GM12878 (cell line): ENCODE data around the gene CPA2. TPM values are rescaled to one million over a fixed set of nuclear protein-coding genes. Genes with fewer than 3 reads are reported as not detected.

Experiments
- CREM ChIP-seq: IDR thresholded peaks from 2 replicates; pipeline ENCODE4 v1.6.1; 2014; ENCODE audit warnings: antibody characterized with exemption, low read depth
- HDAC6 ChIP-seq: fragments of 200-600 bp; sonication (generic); IDR thresholded peaks from one replicate; pipeline ENCODE4 v1.8.0; 2017; ENCODE audit warnings: antibody characterized with exemption; ENCODE audit not compliant: unreplicated experiment
- NRF1 ChIP-seq: conservative IDR thresholded peaks from 2 replicates; pipeline ENCODE4 v1.6.1; 2011; ENCODE audit warnings: mild to moderate bottlenecking, low read depth, low read length, improper control_type of control experiment
- SMAD5 ChIP-seq: IDR thresholded peaks from 2 replicates; pipeline ENCODE4 v1.6.1; 2016; ENCODE audit warnings: antibody characterized with exemption, low read depth
- TARDBP ChIP-seq: IDR thresholded peaks from 2 replicates; pipeline ENCODE4 v1.6.1; 2016; ENCODE audit warnings: borderline replicate concordance
- TCF7 ChIP-seq: IDR thresholded peaks from 2 replicates; pipeline ENCODE4 v1.6.1; 2014; ENCODE audit warnings: antibody characterized with exemption, borderline replicate concordance
- polyA plus RNA-seq, 11 experiments: library from polyadenylated mRNA; depleted of rRNA in 4 of 11; unstranded in 6 of 11; stranded (reverse) in 5 of 11; fragments of >200 nt; fragmentation: Nextera tagmentation in 4 of 11; fragmentation: Illumina TruSeq in 1 of 11; extraction: Ambion mirVana in 4 of 11; extraction: Trizol in 1 of 11; gene quantifications; 1 replicate in 1 of 11; 2 replicates in 10 of 11; pipeline versions ENCODE4 v1.2.1 to v1.2.3, GENCODE V29; 2011 to 2016; ENCODE audit warnings: inconsistent platforms in 2 of 11, missing spikeins in 2 of 11, low read depth in 1 of 11
- total RNA-seq, 4 experiments: library from RNA; depleted of rRNA in 3 of 4; stranded (reverse); fragments of >200 nt in 3 of 4; fragmentation: Illumina TruSeq in 1 of 4; extraction: Trizol in 1 of 4; gene quantifications; 2 replicates each; pipeline versions ENCODE4 v1.2.1 to v1.2.3, GENCODE V29; 2013 to 2021

Gene CPA2
- total and polyA plus RNA-seq, 10 of the 15 experiments (the other 5 are each of a cell fraction or from before 2014, with no cell fraction given): 0.04 to 1.9 TPM; not detected in 8

DNA sequence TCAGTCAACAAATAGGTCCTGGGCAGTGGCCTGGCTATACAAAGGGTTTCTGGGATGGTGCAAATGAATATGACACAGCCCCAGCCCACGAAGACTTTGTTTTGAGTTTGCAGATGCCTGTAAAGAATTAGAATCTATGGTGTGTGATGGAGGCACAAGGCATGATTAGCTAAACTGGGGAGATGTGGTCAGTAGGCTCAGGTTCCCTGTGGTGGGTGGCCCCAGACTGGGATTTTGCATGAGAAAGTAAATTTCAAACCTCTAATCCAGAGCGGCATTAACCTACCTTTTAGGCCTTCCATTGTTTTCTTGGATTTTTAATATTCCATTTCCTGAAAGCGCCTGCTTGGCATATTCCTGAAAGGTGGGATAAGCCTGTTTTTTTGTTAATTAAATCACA, 71.6 kb downstream of the CPA2 start (continued):
- TF ChIP-seq NRF1: no peak
- no peak for TF ChIP-seq TARDBP
- no peak for TF ChIP-seq HDAC6
- TF ChIP-seq TCF7: no peak
- no peak for TF ChIP-seq SMAD5
- no peak for TF ChIP-seq CREM

Other genes with a start within 250 kb of the CPA2 start
Only the 7 nearest of the 9 such genes appear.
- 9.8 and 10.8 TPM in 2 replicates for gene KLHDC10, start 196.3 kb upstream of the CPA2 start, total RNA-seq (2014; rRNA removed)
- gene KLHDC10, start 196.3 kb upstream of the CPA2 start, total RNA-seq (2014; rRNA removed; fragmentation: Illumina TruSeq; extraction: Trizol): 8.2 and 9.0 TPM in 2 replicates
- gene KLHDC10, start 196.3 kb upstream of the CPA2 start, total RNA-seq (2021): 12.9 and 15.4 TPM in 2 replicates
- gene KLHDC10, start 196.3 kb upstream of the CPA2 start, polyA plus RNA-seq (2011; rRNA removed): 20.6 and 22.9 TPM in 2 replicates
- gene KLHDC10, start 196.3 kb upstream of the CPA2 start, polyA plus RNA-seq (2014; fragmentation: Illumina TruSeq; extraction: Trizol): 12.0 and 15.2 TPM in 2 replicates
- gene KLHDC10, start 196.3 kb upstream of the CPA2 start, polyA plus RNA-seq (2014; fragmentation: Nextera tagmentation; extraction: Ambion mirVana): 1 to 10 TPM; 2.9 to 3.2 TPM
- 8.9 and 15.2 TPM in 2 replicates for gene KLHDC10, start 196.3 kb upstream of the CPA2 start, polyA plus RNA-seq (2014; rRNA removed)
- gene KLHDC10, start 196.3 kb upstream of the CPA2 start, polyA plus RNA-seq (2016; fragmentation: Nextera tagmentation; extraction: Ambion mirVana): 1 to 10 TPM; 3.5 to 4.3 TPM
- gene TMEM209, start 61.5 kb upstream of the CPA2 start, total RNA-seq (2014; rRNA removed): 22.1 and 24.6 TPM in 2 replicates
- 35.9 and 37.7 TPM in 2 replicates for gene TMEM209, start 61.5 kb upstream of the CPA2 start, total RNA-seq (2014; rRNA removed; fragmentation: Illumina TruSeq; extraction: Trizol)
- gene TMEM209, start 61.5 kb upstream of the CPA2 start, total RNA-seq (2021): 36.6 and 36.7 TPM in 2 replicates
- 41.2 and 43.4 TPM in 2 replicates for gene TMEM209, start 61.5 kb upstream of the CPA2 start, polyA plus RNA-seq (2011; rRNA removed)
- gene TMEM209, start 61.5 kb upstream of the CPA2 start, polyA plus RNA-seq (2014; fragmentation: Illumina TruSeq; extraction: Trizol): 35.0 and 48.6 TPM in 2 replicates
- 10 to 100 TPM; 22.2 to 38.2 TPM for gene TMEM209, start 61.5 kb upstream of the CPA2 start, polyA plus RNA-seq (2014; fragmentation: Nextera tagmentation; extraction: Ambion mirVana)
- gene TMEM209, start 61.5 kb upstream of the CPA2 start, polyA plus RNA-seq (2014; rRNA removed): 20.6 and 22.7 TPM in 2 replicates
- 10 to 100 TPM; 33.8 to 35.3 TPM for gene TMEM209, start 61.5 kb upstream of the CPA2 start, polyA plus RNA-seq (2016; fragmentation: Nextera tagmentation; extraction: Ambion mirVana)
- gene SSMEM1, start 59.0 kb upstream of the CPA2 start, total RNA-seq (2014; rRNA removed): not detected in 2 replicates
- gene SSMEM1, start 59.0 kb upstream of the CPA2 start, total RNA-seq (2014; rRNA removed; fragmentation: Illumina TruSeq; extraction: Trizol): not detected in 2 replicates
- not detected in 2 replicates for gene SSMEM1, start 59.0 kb upstream of the CPA2 start, total RNA-seq (2021)
- not detected in 2 replicates for gene SSMEM1, start 59.0 kb upstream of the CPA2 start, polyA plus RNA-seq (2011; rRNA removed)
- gene SSMEM1, start 59.0 kb upstream of the CPA2 start, polyA plus RNA-seq (2014; fragmentation: Illumina TruSeq; extraction: Trizol): not detected in 2 replicates
- gene SSMEM1, start 59.0 kb upstream of the CPA2 start, polyA plus RNA-seq (2014; fragmentation: Nextera tagmentation; extraction: Ambion mirVana): not detected
- gene SSMEM1, start 59.0 kb upstream of the CPA2 start, polyA plus RNA-seq (2014; rRNA removed): not detected in 2 replicates
- not detected for gene SSMEM1, start 59.0 kb upstream of the CPA2 start, polyA plus RNA-seq (2016; fragmentation: Nextera tagmentation; extraction: Ambion mirVana)
- gene CPA4, start 26.3 kb downstream of the CPA2 start, total RNA-seq (2014; rRNA removed): 0.06 and 0.33 TPM in 2 replicates
- gene CPA4, start 26.3 kb downstream of the CPA2 start, total RNA-seq (2014; rRNA removed; fragmentation: Illumina TruSeq; extraction: Trizol): 0.09 and 0.13 TPM in 2 replicates
- gene CPA4, start 26.3 kb downstream of the CPA2 start, total RNA-seq (2021): 0.18 and 0.37 TPM in 2 replicates
- 0.16 and 0.20 TPM in 2 replicates for gene CPA4, start 26.3 kb downstream of the CPA2 start, polyA plus RNA-seq (2011; rRNA removed)
- 0.15 and 1.5 TPM in 2 replicates for gene CPA4, start 26.3 kb downstream of the CPA2 start, polyA plus RNA-seq (2014; fragmentation: Illumina TruSeq; extraction: Trizol)
- under 1 TPM; 0.05 to 0.21 TPM for gene CPA4, start 26.3 kb downstream of the CPA2 start, polyA plus RNA-seq (2014; fragmentation: Nextera tagmentation; extraction: Ambion mirVana)
- 0.13 and 0.35 TPM in 2 replicates for gene CPA4, start 26.3 kb downstream of the CPA2 start, polyA plus RNA-seq (2014; rRNA removed)
- gene CPA4, start 26.3 kb downstream of the CPA2 start, polyA plus RNA-seq (2016; fragmentation: Nextera tagmentation; extraction: Ambion mirVana): under 1 TPM in 1 of 2 experiments, not detected in 1; 0.20 TPM
- gene CPA5, start 78.0 kb downstream of the CPA2 start, total RNA-seq (2014; rRNA removed): 0.17 TPM in 1 of 2 replicates, not detected in the other
- gene CPA5, start 78.0 kb downstream of the CPA2 start, total RNA-seq (2014; rRNA removed; fragmentation: Illumina TruSeq; extraction: Trizol): 0.09 and 0.28 TPM in 2 replicates
- 0.29 and 0.49 TPM in 2 replicates for gene CPA5, start 78.0 kb downstream of the CPA2 start, total RNA-seq (2021)
- gene CPA5, start 78.0 kb downstream of the CPA2 start, polyA plus RNA-seq (2011; rRNA removed): 0.22 and 0.52 TPM in 2 replicates
- 0.06 and 0.21 TPM in 2 replicates for gene CPA5, start 78.0 kb downstream of the CPA2 start, polyA plus RNA-seq (2014; fragmentation: Illumina TruSeq; extraction: Trizol)
- under 1 TPM; 0.40 to 0.45 TPM for gene CPA5, start 78.0 kb downstream of the CPA2 start, polyA plus RNA-seq (2014; fragmentation: Nextera tagmentation; extraction: Ambion mirVana)
- 0.10 TPM in 1 of 2 replicates, not detected in the other for gene CPA5, start 78.0 kb downstream of the CPA2 start, polyA plus RNA-seq (2014; rRNA removed)
- not detected for gene CPA5, start 78.0 kb downstream of the CPA2 start, polyA plus RNA-seq (2016; fragmentation: Nextera tagmentation; extraction: Ambion mirVana)
- gene CPA1, start 113.6 kb downstream of the CPA2 start, total RNA-seq (2014; rRNA removed): not detected in 2 replicates
- not detected in 2 replicates for gene CPA1, start 113.6 kb downstream of the CPA2 start, total RNA-seq (2014; rRNA removed; fragmentation: Illumina TruSeq; extraction: Trizol)
- 8.0 and 11.9 TPM in 2 replicates for gene CPA1, start 113.6 kb downstream of the CPA2 start, total RNA-seq (2021)
- gene CPA1, start 113.6 kb downstream of the CPA2 start, polyA plus RNA-seq (2011; rRNA removed): not detected in 2 replicates
- not detected in 2 replicates for gene CPA1, start 113.6 kb downstream of the CPA2 start, polyA plus RNA-seq (2014; fragmentation: Illumina TruSeq; extraction: Trizol)
- not detected for gene CPA1, start 113.6 kb downstream of the CPA2 start, polyA plus RNA-seq (2014; fragmentation: Nextera tagmentation; extraction: Ambion mirVana)
- not detected in 2 replicates for gene CPA1, start 113.6 kb downstream of the CPA2 start, polyA plus RNA-seq (2014; rRNA removed)
- not detected for gene CPA1, start 113.6 kb downstream of the CPA2 start, polyA plus RNA-seq (2016; fragmentation: Nextera tagmentation; extraction: Ambion mirVana)
- 11.4 and 12.3 TPM in 2 replicates for gene CEP41, start 174.2 kb downstream of the CPA2 start, total RNA-seq (2014; rRNA removed)
- 13.1 and 15.1 TPM in 2 replicates for gene CEP41, start 174.2 kb downstream of the CPA2 start, total RNA-seq (2014; rRNA removed; fragmentation: Illumina TruSeq; extraction: Trizol)
- gene CEP41, start 174.2 kb downstream of the CPA2 start, total RNA-seq (2021): 18.7 and 20.8 TPM in 2 replicates
- 20.1 and 20.4 TPM in 2 replicates for gene CEP41, start 174.2 kb downstream of the CPA2 start, polyA plus RNA-seq (2011; rRNA removed)
- 27.3 and 28.5 TPM in 2 replicates for gene CEP41, start 174.2 kb downstream of the CPA2 start, polyA plus RNA-seq (2014; fragmentation: Illumina TruSeq; extraction: Trizol)
- 10 to 100 TPM; 30.4 to 36.2 TPM for gene CEP41, start 174.2 kb downstream of the CPA2 start, polyA plus RNA-seq (2014; fragmentation: Nextera tagmentation; extraction: Ambion mirVana)
- 18.8 and 22.0 TPM in 2 replicates for gene CEP41, start 174.2 kb downstream of the CPA2 start, polyA plus RNA-seq (2014; rRNA removed)
- gene CEP41, start 174.2 kb downstream of the CPA2 start, polyA plus RNA-seq (2016; fragmentation: Nextera tagmentation; extraction: Ambion mirVana): 10 to 100 TPM; 36.9 to 43.0 TPM